Bronchial epithelial cell (primary cell): ENCODE measurements around the gene CRHR2. TPM values are rescaled to one million over a fixed set of nuclear protein-coding genes. Genes with fewer than 3 reads are reported as not detected.

Experiments
- DNase-seq: peaks from one replicate; pipeline ENCODE4 v3.0.0-alpha.2; 2010; ENCODE audit warnings: low read depth
- FAIRE-seq: peaks from 2 replicates; lab custom pipeline; 2011; peaks lifted over from hg19 to GRCh38; lab: Jason Lieb, UNC
- H3K27me3 ChIP-seq: 2 replicates; pipeline ENCODE4 v1.5.1; 2011; ENCODE audit warnings: low read length; ENCODE audit not compliant: control insufficient read depth, insufficient read depth
- H3K36me3 ChIP-seq: 2 replicates; pipeline ENCODE4 v1.5.1; 2011; ENCODE audit warnings: low read length; ENCODE audit not compliant: control insufficient read depth, insufficient read depth
- H3K4me3 ChIP-seq: 2 replicates; pipeline ENCODE4 v1.5.1; 2011; ENCODE audit warnings: mild to moderate bottlenecking, low read depth, low read length, control low read depth
- CTCF ChIP-seq: IDR thresholded peaks from 2 replicates; pipeline ENCODE4 v1.5.1; 2011; ENCODE audit warnings: mild to moderate bottlenecking, moderate library complexity, low read length, control low read depth, inconsistent platforms; ENCODE audit not compliant: insufficient read depth, severe bottlenecking
- total RNA-seq: library from RNA; depleted of rRNA; stranded (reverse); fragments of >200 nt; gene quantifications from 2 replicates; pipeline ENCODE4 v1.2.1, GENCODE V29; 2014

Gene CRHR2
- total RNA-seq, 1 donor from 2014 or later, result not detected

GRCh38 chr7:30656006-30656957 lies 26.0 kb downstream of the CRHR2 start:
- H3K4me3 ChIP-seq, result no peak overlapping the region
- no peak for DNase-seq
- no peak for TF ChIP-seq CTCF
- no peaks in the 10 kb centered on the region for H3K27me3 ChIP-seq
- H3K36me3 ChIP-seq, result no peaks in the 10 kb centered on the region
- no peak for FAIRE-seq

DNA sequence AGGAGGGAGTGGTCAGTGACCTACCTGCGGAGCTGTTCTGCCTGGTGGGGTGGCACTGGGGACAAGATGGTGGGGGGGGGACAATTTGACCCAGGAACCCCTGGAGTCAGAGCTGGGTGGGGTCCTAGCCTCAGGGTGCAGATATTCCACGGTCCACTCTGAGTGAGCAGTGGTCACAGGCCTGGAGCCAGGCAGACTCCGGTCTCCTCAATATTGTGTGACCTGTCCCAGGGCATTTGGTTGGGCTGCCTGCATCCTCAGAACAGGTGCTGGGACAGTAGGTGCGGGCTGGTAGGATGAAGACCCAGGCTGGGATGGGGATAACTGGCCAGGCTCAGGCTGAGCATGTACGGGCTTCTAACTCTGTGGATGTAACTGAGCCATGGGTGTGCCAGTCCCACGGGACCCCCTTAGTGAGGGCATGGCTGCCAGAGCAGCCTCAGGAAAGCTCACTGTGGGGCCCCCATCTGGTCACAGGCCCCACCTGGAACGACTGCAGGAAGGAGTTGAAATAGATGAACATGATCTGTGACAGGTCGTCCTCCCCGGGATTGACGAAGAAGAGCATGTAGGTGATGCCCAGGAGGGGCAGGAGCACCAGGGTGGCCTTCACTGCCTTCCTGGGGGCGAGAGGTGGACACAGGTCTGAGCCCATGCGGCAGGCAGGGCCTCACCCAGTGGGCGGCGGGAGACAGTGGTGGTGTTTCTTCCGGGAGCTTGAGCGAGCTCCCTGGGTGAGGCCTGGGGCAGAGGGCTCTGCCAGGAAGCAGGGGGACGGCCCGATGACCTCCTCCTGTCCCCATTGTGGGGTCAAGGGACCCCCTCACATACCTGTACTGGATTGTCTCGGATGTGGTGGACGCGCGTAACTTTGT lies 26.9 kb downstream of the CRHR2 start:
- Histone ChIP-seq H3K27me3 (no peaks in the 10 kb centered on the region), H3K36me3 (no peaks in the 10 kb centered on the region), H3K4me3 (no peak overlapping the region)
- no peak for DNase-seq
- FAIRE-seq, result no peak
- no peak for TF ChIP-seq CTCF

DNA sequence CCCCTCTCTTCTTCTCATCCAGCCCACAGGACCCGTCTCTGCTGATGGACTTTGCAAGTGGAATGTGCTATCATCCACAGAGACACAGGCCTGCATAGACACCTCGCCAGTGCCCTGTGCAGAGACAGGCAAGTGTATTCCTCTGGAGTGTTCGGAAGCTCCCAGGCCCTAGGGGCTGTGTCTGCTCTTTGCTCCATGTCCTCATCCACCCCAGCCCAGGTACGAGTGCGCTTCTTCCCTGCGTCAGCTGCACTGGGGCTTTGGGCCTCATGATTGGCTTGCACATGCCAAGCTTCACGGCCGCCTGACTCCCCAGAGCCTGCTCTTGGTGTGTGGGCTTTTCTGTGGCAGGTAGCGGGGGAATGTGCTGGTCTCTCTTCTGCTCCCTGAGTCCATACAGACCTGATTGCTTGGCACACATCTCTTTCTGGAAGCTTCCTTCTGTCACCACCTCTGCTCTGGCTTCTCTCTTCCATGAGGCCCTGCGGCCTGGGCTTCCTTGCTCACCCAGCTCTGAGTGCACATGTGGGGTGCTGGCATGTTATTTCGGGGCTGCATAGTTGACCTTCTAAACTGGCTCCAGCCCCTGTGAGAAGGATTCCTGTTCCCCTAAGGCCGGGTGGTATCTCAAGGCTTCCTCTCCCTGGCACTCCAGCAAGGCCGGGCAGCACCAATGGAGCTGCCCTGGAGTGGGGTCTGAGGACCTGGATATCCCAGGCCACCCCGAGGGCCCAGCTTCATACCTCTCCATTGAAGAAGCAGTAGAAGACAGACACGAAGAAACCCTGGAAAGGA lies 27.8 kb downstream of the CRHR2 start:
- DNase-seq (no peak), FAIRE-seq (no peak)
- no peak for TF ChIP-seq CTCF
- no peaks in the 10 kb centered on the region for H3K27me3 ChIP-seq
- no peaks in the 10 kb centered on the region for H3K36me3 ChIP-seq
- no peak overlapping the region for H3K4me3 ChIP-seq

DNA sequence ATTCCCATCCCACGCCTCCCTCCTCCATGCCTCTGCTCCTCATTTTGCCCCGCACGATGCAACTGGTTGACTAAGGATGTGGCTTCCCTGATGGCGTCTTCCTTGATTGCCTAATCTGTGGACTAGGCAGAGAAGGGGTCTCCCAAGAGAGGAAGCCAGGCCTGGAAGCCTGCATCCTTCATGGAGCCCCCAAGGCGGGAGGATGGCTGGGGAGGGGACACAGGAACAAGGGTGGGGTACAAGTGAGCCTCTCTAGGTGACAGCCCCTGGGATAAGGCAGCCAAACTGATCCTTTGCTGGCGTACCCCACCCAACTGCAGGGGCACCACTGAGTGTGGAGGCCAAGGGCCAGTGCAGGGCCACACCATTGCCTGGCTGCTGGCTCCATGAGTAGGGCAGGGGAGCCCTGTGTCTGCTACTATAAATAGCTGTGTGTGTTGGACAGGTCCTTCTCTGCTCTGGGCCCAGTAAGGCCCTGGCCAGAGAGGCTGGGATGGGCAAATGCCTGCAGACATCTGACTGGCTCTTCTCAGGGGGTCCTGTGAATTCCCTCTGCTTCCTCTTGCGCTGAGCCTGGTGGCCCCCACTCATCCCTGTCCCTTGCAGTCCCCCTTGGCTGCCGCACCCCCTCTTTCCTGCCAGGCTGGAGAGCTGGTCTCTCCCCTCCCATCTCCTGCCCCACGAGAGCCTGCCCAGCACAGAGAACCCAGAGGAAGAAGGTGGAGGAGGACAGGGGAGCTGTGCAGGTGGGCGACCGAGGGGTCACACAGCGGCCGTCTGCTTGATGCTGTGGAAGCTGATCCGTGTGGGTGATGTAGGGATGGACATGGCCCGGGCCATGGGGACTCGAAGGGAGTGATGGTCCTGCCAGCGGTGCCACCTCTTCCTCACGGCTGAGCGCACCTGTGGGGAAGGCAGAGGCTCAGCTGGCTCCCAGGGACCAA lies 29.3 kb downstream of the CRHR2 start:
- DNase-seq, result no peak
- FAIRE-seq, result no peak

More for the DNA sequence above, 29.3 kb downstream of the CRHR2 start:
- no peak for TF ChIP-seq CTCF
- Histone ChIP-seq H3K27me3 (no peaks in the 10 kb centered on the region), H3K4me3 (no peak overlapping the region), H3K36me3 (no peaks in the 10 kb centered on the region)
